Endothelial cell of umbilical vein (primary cell): ENCODE results near the gene DYRK1B. TPM values are rescaled to one million over a fixed set of nuclear protein-coding genes. Genes with fewer than 3 reads are reported as not detected.

ENCODE experiments used
- BruUV-seq: library from RNA; stranded (reverse); fragments of 400-500 nt; replicated peaks from 2 replicates; lab custom pipeline; 2021; lab: Mats Ljungman, UMichigan
- CTCF ChIA-PET: fragments of 300-600, 350-600 bp; sonication (Branson Sonifier 250); formaldehyde crosslinking; loops from one replicate; lab custom pipeline; 2021; ENCODE audit warnings: antibody characterized with exemption, inconsistent platforms; lab: Charles Lee
- POLR2A ChIA-PET: fragments of 300-600, 350-600 bp; sonication (Branson Sonifier 250); formaldehyde crosslinking; loops from one replicate; lab custom pipeline; 2021; ENCODE audit warnings: antibody characterized with exemption, inconsistent platforms; lab: Charles Lee
- DNase-seq: peaks from one replicate; pipeline ENCODE4 v3.0.0-alpha.2; 2011; ENCODE audit warnings: low read depth, low spot score
- FAIRE-seq: peaks from 2 replicates; lab custom pipeline; 2011; peaks lifted over from hg19 to GRCh38; lab: Jason Lieb, UNC
- H2AFZ ChIP-seq: 2 replicates; pipeline ENCODE4 v1.6.0; 2012; ENCODE audit warnings: low read depth, low read length, control low read depth, inconsistent platforms
- H3K27ac ChIP-seq: 2 replicates; pipeline ENCODE4 v1.5.1; 2011; ENCODE audit warnings: low read depth, mild to moderate bottlenecking, control low read depth, low read length, moderate library complexity; ENCODE audit not compliant: insufficient read depth
- H3K27me3 ChIP-seq, 2 experiments: 2 replicates each; pipeline versions ENCODE4 v1.6.0 to v1.6.1; 2011; ENCODE audit warnings: low read length in 2 of 2, mixed read lengths in 1 of 2; ENCODE audit not compliant: control insufficient read depth in 2 of 2, insufficient read depth in 2 of 2
- H3K36me3 ChIP-seq, 2 experiments: 2 replicates in 1 of 2; 3 replicates in 1 of 2; pipeline ENCODE4 v1.5.1; 2011; ENCODE audit warnings: low read length in 2 of 2, mild to moderate bottlenecking in 1 of 2, moderate library complexity in 1 of 2; ENCODE audit not compliant: control insufficient read depth in 2 of 2, insufficient read depth in 2 of 2; ENCODE audit errors: extremely low read depth in 1 of 2
- H3K4me1 ChIP-seq: 3 replicates; pipeline ENCODE4 v1.5.1; 2011; ENCODE audit warnings: mild to moderate bottlenecking, low read length; ENCODE audit not compliant: control insufficient read depth, insufficient read depth; ENCODE audit errors: extremely low read depth
- H3K4me2 ChIP-seq: 2 replicates; pipeline ENCODE4 v1.6.1; 2011; ENCODE audit warnings: low read length, control low read depth, mixed read lengths; ENCODE audit not compliant: insufficient read depth
- H3K4me3 ChIP-seq, 3 experiments: fragments of 200-600 bp in 1 of 3; sonication (generic), shearing (Covaris generic) in 1 of 3; replicated peaks in 1 of 3; 2 replicates each; pipeline ENCODE4 v1.5.1; 2011 to 2016; ENCODE audit warnings: control low read depth in 3 of 3, low read length in 3 of 3, mild to moderate bottlenecking in 2 of 3, inconsistent platforms in 1 of 3, low read depth in 1 of 3, moderate library complexity in 1 of 3; ENCODE audit not compliant: insufficient read depth in 1 of 3
- H3K79me2 ChIP-seq: 2 replicates; pipeline ENCODE4 v1.6.0; 2012; ENCODE audit warnings: low read length, inconsistent platforms; ENCODE audit not compliant: control insufficient read depth, insufficient read depth
- H3K9ac ChIP-seq: replicated peaks from 2 replicates; pipeline ENCODE3; 2011; ENCODE audit warnings: low read length, control low read depth; ENCODE audit not compliant: insufficient read depth; ENCODE audit errors: extremely low read depth
- H3K9me1 ChIP-seq: replicated peaks from 3 replicates; pipeline ENCODE4 v1.6.0; 2011; ENCODE audit warnings: mild to moderate bottlenecking, low read length; ENCODE audit not compliant: control insufficient read depth, insufficient read depth; ENCODE audit errors: extremely low read depth
- H3K9me3 ChIP-seq: replicated peaks from 2 replicates; pipeline ENCODE4 v1.5.1; 2012; ENCODE audit warnings: low read length, inconsistent platforms; ENCODE audit not compliant: control insufficient read depth, insufficient read depth
- H4K20me1 ChIP-seq: replicated peaks from 2 replicates; pipeline ENCODE3; 2011; ENCODE audit warnings: mild to moderate bottlenecking, low read length; ENCODE audit not compliant: control insufficient read depth, insufficient read depth; ENCODE audit errors: extremely low read depth
- CTCF ChIP-seq, 2 donors: IDR thresholded peaks; 1 replicate in 1 of 2; 2 replicates in 1 of 2; pipeline ENCODE4 v1.5.1; 2011; ENCODE audit warnings: low read length in 2 of 2, mild to moderate bottlenecking in 2 of 2, moderate library complexity in 2 of 2, control low read depth in 1 of 2, inconsistent platforms in 1 of 2, low read depth in 1 of 2; ENCODE audit not compliant: insufficient read depth in 1 of 2; ENCODE audit errors: extremely low read depth in 1 of 2
- EZH2 ChIP-seq: IDR thresholded peaks from 2 replicates; pipeline ENCODE4 v1.6.1; 2012; ENCODE audit warnings: borderline replicate concordance, low read depth, mild to moderate bottlenecking, moderate library complexity, low read length, inconsistent platforms; ENCODE audit not compliant: severe bottlenecking
- FOS ChIP-seq: IDR thresholded peaks from 2 replicates; pipeline ENCODE4 v1.6.1; 2011; ENCODE audit warnings: mild to moderate bottlenecking, low read length, moderate library complexity, borderline replicate concordance; ENCODE audit not compliant: insufficient read depth
- GATA2 ChIP-seq: IDR thresholded peaks from 2 replicates; pipeline ENCODE4 v1.7.0; 2011; ENCODE audit warnings: low read depth, mild to moderate bottlenecking, moderate library complexity, mixed read lengths, low read length; ENCODE audit not compliant: insufficient read length, insufficient read depth
- JUN ChIP-seq: IDR thresholded peaks from 2 replicates; pipeline ENCODE4 v1.6.1; 2011; ENCODE audit warnings: borderline replicate concordance, low read depth; ENCODE audit not compliant: insufficient read length, insufficient read depth
- MAX ChIP-seq: IDR thresholded peaks from 2 replicates; pipeline ENCODE4 v1.6.1; 2011; ENCODE audit not compliant: insufficient read depth, insufficient read length
- MYC ChIP-seq: IDR thresholded peaks from one replicate; pipeline ENCODE4 v1.6.1; 2011; ENCODE audit warnings: mild to moderate bottlenecking, low read depth, low read length
- POLR2A ChIP-seq: IDR thresholded peaks from 2 replicates; pipeline ENCODE4 v1.6.1; 2012; ENCODE audit warnings: low read depth, mild to moderate bottlenecking, control low read depth, low read length
- POLR2AphosphoS5 ChIP-seq: IDR thresholded peaks from 2 replicates; pipeline ENCODE4 v1.6.1; 2012; ENCODE audit warnings: low read depth, mild to moderate bottlenecking, control low read depth, low read length, moderate library complexity; ENCODE audit not compliant: insufficient read depth
- dilution Hi-C: fragments of 300-500 bp; cut with MboI; formaldehyde crosslinking; loops from one replicate; pipeline ENCODE4 v1.15.0; 2019; ENCODE audit warnings: low sequenced_read_pairs; ENCODE audit not compliant: extremely low pct_ligation_motif_present
- intact Hi-C: fragments of 100-400 bp; cut with micrococcal nuclease; formaldehyde crosslinking; loops from one replicate; pipeline ENCODE4 v1.10.0; 2022
- polyA plus RNA-seq, 4 experiments: library from polyadenylated mRNA; depleted of rRNA in 3 of 4; stranded (reverse) in 3 of 4; unstranded in 1 of 4; fragments of >200 nt; gene quantifications; 2 replicates each; pipeline versions ENCODE4 v1.2.1 to v1.2.3, GENCODE V29; 2011 to 2012; ENCODE audit warnings: missing spikeins in 1 of 4
- total RNA-seq: library from RNA; stranded (reverse); gene quantifications from 2 replicates; pipeline ENCODE4 v1.2.3, GENCODE V29; 2021

DYRK1B gene
- total and polyA plus RNA-seq, 2 donors (not counting 3 experiments of a cell fraction or from before 2014, with no cell fraction given) = 17.7 to 30.8 TPM

GRCh38 chr19:39817888-39818561, 15.9 kb downstream of the DYRK1B start:
- no peak overlapping the region for H3K4me2 ChIP-seq

More at GRCh38 chr19:39817888-39818561, 15.9 kb downstream of the DYRK1B start:
- Histone ChIP-seq H3K36me3 (no peaks in the 10 kb centered on the region), H4K20me1 (no peaks in the 10 kb centered on the region), H3K27me3 (no peaks in the 10 kb centered on the region), H3K9me3 (no peaks in the 10 kb centered on the region), H3K4me1 (no peaks in the 10 kb centered on the region), H3K9ac (no peak overlapping the region), H3K4me3 (no peak overlapping the region), H3K9me1 (no peaks in the 10 kb centered on the region), H3K27ac (no peak overlapping the region), H3K79me2 (no peaks in the 10 kb centered on the region), H2AFZ (no peak overlapping the region)
- FAIRE-seq (no peak), DNase-seq (no peak)
- BruUV-seq = no TSS peak
- dilution Hi-C loops = no loop called here
- POLR2A ChIA-PET = no interaction called here
- TF ChIP-seq CTCF (IDR thresholded peaks at IDR 0.05; ENCODE audit: extremely low read depth in 1 of 2, insufficient read depth in 1 of 2, low read depth in 1 of 2, low read length in 2 of 2) (no peak), POLR2A (no peak), GATA2 (no peak), MAX (no peak), MYC (no peak), FOS (no peak), POLR2AphosphoS5 (no peak), EZH2 (no peak), JUN (no peak)
- CTCF ChIA-PET = no interaction called here
- intact Hi-C loops = no loop called here
